ENCODE data around the gene LRRC4C.

Gene LRRC4C

DNA sequence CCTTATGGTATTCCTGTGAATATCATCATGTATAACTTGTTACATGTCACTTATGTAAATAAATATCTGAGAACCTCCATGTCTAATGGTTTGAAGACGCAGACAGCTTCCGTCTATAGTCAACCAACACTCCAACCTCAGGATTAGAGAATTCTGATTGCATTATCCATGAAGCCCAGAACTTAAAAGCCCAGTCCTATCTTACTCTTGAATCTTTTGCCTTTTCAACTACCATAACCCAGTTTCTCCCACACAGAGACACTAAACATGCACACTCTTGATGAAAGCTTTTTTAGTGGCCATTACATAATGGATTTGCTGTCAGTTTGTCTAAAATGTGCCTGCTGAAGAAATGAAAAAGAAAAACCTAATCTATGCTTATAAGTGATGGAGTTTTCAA, 1219.2 kb downstream of the LRRC4C start:
- Histone ChIP-seq H3K4me2 (ENCODE audit: low read length) (no peak overlapping the region), H3K9me3 (replicated peaks; ENCODE audit: low read length) (no peaks in the 10 kb centered on the region), H3K9ac (ENCODE audit: low read depth, low read length) (no peak overlapping the region), H3K36me3 (ENCODE audit: insufficient read depth, low read length) (no peaks in the 10 kb centered on the region), H3K4me1 (ENCODE audit: control insufficient read depth, insufficient read depth, low read length) (no peaks in the 10 kb centered on the region), H3K27me3 (ENCODE audit: control insufficient read depth, insufficient read depth, low read length) (no peaks in the 10 kb centered on the region), H3K4me3 (ENCODE audit: low read length) (no peak overlapping the region)

DNA sequence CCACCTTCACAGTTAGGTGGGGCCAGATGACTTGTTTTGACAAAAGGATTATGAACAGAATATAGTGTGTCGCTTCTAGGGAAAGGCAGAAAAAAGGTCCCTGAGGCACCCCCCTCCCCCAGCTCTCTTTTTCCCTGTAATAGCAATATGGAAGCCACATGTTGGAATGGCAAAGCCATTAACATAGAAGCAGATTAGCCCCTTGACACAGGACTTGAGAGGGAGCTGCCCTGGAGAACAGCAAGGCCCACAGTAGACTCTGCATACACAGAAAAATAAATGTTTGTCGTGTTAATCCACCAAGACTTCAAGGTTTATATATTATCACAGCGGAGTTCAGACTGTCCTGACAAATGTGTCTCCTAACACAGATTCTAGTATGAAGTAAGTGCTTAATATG, 1222.9 kb downstream of the LRRC4C start:
- Histone ChIP-seq H3K4me3 (ENCODE audit: low read length) (no peak overlapping the region), H3K4me1 (ENCODE audit: control insufficient read depth, insufficient read depth, low read length) (no peaks in the 10 kb centered on the region), H3K36me3 (ENCODE audit: insufficient read depth, low read length) (no peaks in the 10 kb centered on the region), H3K27me3 (ENCODE audit: control insufficient read depth, insufficient read depth, low read length) (no peaks in the 10 kb centered on the region), H3K4me2 (ENCODE audit: low read length) (no peak overlapping the region), H3K9me3 (replicated peaks; ENCODE audit: low read length) (no peaks in the 10 kb centered on the region), H3K9ac (ENCODE audit: low read depth, low read length) (no peak overlapping the region)

DNA sequence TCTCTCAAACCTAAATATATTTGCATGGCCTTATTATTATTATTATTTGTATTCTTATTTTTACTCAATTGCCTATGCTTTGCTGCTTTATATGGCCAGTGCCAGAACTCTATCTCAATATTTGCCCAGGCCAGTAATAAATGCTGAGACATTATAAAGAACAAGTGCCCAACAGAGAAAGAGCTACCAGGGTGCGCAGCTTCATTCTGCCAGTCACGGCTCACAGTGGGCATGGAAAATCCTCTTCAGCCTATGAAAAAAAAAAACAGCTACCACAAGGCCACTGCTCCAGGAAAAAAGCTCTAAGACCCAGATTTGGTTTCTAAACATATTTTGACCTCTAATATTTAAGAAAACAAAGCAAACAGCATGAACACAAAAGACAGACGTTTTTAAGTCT, 1223.6 kb downstream of the LRRC4C start:
- H3K9me3 ChIP-seq (replicated peaks; ENCODE audit: low read length): no peaks in the 10 kb centered on the region
- H3K27me3 ChIP-seq (ENCODE audit: control insufficient read depth, insufficient read depth, low read length): no peaks in the 10 kb centered on the region
- no peak overlapping the region for H3K9ac ChIP-seq (ENCODE audit: low read depth, low read length)
- H3K4me2 ChIP-seq (ENCODE audit: low read length): no peak overlapping the region
- no peak overlapping the region for H3K4me3 ChIP-seq (ENCODE audit: low read length)
- no peaks in the 10 kb centered on the region for H3K36me3 ChIP-seq (ENCODE audit: insufficient read depth, low read length)
- H3K4me1 ChIP-seq (ENCODE audit: control insufficient read depth, insufficient read depth, low read length): no peaks in the 10 kb centered on the region

DNA sequence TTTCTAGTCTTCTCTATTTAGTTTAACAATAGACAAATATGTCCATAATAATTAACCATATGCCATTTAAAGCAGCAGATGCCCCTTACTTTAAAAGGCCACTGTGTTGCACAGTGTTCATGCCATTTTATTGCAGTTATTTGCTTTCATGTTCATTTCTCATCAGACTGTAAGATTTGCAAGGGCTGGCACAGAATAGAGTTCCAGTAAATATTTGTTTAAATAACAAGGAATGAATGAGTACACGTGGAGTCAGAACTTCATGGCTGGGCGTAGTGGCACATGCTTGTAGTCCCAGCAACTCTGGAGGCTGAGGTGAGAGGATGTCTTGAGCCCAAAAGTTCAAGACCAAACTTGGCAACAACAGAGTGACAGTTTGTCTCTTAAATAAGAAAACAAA, 1228.6 kb downstream of the LRRC4C start:
- no peaks in the 10 kb centered on the region for H3K36me3 ChIP-seq (ENCODE audit: insufficient read depth, low read length)
- H3K27me3 ChIP-seq (ENCODE audit: control insufficient read depth, insufficient read depth, low read length): no peaks in the 10 kb centered on the region
- H3K4me3 ChIP-seq (ENCODE audit: low read length): no peak overlapping the region
- H3K9ac ChIP-seq (ENCODE audit: low read depth, low read length): no peak overlapping the region
- no peaks in the 10 kb centered on the region for H3K4me1 ChIP-seq (ENCODE audit: control insufficient read depth, insufficient read depth, low read length)
- no peak overlapping the region for H3K4me2 ChIP-seq (ENCODE audit: low read length)
- H3K9me3 ChIP-seq (replicated peaks; ENCODE audit: low read length): no peaks in the 10 kb centered on the region

DNA sequence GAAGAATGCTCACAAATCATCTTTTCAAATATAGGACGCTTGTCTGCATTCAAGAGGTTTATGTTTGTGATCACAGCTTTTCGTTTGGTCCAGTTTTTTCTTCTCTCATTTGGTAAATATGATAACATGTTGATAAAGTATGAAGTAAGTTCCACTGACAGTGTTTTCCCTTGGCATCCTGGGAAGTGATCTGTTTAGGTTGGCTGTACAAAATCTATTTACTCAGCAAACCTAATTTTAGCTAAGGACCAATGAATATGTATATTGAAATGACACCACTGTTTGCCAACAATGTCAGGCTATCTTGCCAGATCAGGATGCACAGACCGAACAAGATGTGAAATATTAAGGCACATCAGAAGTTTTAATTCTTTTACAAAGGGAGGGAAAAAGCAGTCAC, 1230.8 kb downstream of the LRRC4C start:
- Histone ChIP-seq H3K27me3 (ENCODE audit: control insufficient read depth, insufficient read depth, low read length) (no peaks in the 10 kb centered on the region), H3K9me3 (replicated peaks; ENCODE audit: low read length) (no peaks in the 10 kb centered on the region)

DNA sequence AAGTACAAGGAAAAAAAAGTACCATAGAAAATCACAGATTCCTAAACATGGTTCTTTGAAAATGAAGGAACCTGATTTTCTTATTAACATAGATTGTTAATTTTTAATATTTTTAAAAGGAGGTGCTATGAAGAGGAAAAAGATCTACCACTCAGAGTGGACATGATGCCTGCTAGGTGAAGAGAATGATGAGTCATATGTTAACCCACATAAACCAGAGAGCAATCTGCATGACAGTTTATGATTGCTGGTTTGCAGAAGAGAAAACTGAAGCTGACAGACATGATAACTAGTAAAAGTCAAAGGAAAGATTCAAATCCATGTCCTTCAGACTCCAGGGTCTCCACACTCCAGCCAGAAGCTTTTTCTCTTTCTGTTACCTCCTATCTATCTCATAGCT, 1231.7 kb downstream of the LRRC4C start:
- H3K9me3 ChIP-seq (replicated peaks; ENCODE audit: low read length): no peaks in the 10 kb centered on the region
- no peak overlapping the region for H3K4me2 ChIP-seq (ENCODE audit: low read length)
- no peaks in the 10 kb centered on the region for H3K36me3 ChIP-seq (ENCODE audit: insufficient read depth, low read length)
- no peak overlapping the region for H3K9ac ChIP-seq (ENCODE audit: low read depth, low read length)
- H3K27me3 ChIP-seq (ENCODE audit: control insufficient read depth, insufficient read depth, low read length): no peaks in the 10 kb centered on the region
- H3K4me1 ChIP-seq (ENCODE audit: control insufficient read depth, insufficient read depth, low read length): no peaks in the 10 kb centered on the region
- H3K4me3 ChIP-seq (ENCODE audit: low read length): no peak overlapping the region

More for the DNA sequence above, 1230.8 kb downstream of the LRRC4C start:
- H3K9ac ChIP-seq (ENCODE audit: low read depth, low read length): no peak overlapping the region
- no peaks in the 10 kb centered on the region for H3K36me3 ChIP-seq (ENCODE audit: insufficient read depth, low read length)
- H3K4me1 ChIP-seq (ENCODE audit: control insufficient read depth, insufficient read depth, low read length): no peaks in the 10 kb centered on the region
- H3K4me2 ChIP-seq (ENCODE audit: low read length): no peak overlapping the region
- H3K4me3 ChIP-seq (ENCODE audit: low read length): no peak overlapping the region

DNA sequence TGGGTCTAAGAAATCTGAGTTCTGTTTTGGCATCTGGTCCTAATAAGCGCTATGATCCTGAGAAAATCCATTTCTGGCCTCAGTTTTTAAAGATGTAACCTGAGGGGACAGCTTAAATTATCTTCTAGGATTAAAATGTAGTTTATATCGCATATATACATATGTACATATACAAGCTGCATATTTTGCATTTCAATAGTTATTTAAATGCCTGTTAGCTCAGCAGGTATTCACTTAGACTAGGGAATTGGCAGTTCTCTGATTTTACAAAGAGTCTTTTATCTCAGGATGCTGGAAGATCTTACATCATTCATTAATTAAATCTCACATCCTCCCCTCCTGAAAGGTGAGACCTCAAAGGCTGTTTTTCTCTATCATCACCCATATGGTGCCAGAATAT, 1232.8 kb downstream of the LRRC4C start:
- H3K9me3 ChIP-seq (replicated peaks; ENCODE audit: low read length): no peaks in the 10 kb centered on the region
- no peaks in the 10 kb centered on the region for H3K4me1 ChIP-seq (ENCODE audit: control insufficient read depth, insufficient read depth, low read length)
- no peak overlapping the region for H3K4me2 ChIP-seq (ENCODE audit: low read length)
- H3K4me3 ChIP-seq (ENCODE audit: low read length): no peak overlapping the region
- no peaks in the 10 kb centered on the region for H3K36me3 ChIP-seq (ENCODE audit: insufficient read depth, low read length)
- H3K27me3 ChIP-seq (ENCODE audit: control insufficient read depth, insufficient read depth, low read length): no peaks in the 10 kb centered on the region
- H3K9ac ChIP-seq (ENCODE audit: low read depth, low read length): no peak overlapping the region

DNA sequence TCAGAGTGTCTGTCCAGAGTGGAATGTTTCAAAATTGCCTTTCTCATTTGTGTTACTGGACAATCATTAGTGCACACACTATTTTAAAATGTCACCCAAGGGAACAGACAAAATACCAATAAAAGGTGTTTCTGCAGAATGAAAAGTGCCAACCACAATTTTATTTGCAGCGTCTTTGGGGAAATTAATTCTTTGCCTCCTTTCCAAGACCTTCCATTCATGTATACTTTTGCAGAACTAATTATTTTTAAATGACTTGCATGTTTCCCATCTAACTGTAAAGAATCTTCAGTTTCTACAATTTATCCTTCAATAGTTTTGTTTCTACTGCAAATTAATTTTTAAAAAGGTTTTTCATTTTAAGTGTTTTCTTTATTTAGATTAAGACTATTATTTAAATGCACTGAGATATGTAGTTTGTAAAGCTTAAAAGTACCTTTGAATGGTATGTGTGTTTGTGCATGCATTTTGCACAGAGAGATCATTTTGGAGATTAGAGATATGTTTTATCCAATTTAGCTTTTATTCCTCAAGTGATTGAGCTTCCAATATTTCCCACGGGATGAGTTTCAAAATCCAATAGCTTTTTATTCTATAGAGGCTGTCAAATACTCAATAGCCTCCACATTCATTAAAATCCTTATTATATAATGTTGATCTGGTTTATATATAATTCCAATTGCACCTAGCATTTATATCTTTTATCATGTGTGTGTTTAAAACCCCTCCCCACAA, 1235.7 kb downstream of the LRRC4C start:
- Histone ChIP-seq H3K4me3 (ENCODE audit: low read length) (no peak overlapping the region), H3K4me2 (ENCODE audit: low read length) (no peak overlapping the region), H3K27me3 (ENCODE audit: control insufficient read depth, insufficient read depth, low read length) (no peaks in the 10 kb centered on the region), H3K9ac (ENCODE audit: low read depth, low read length) (no peak overlapping the region), H3K4me1 (ENCODE audit: control insufficient read depth, insufficient read depth, low read length) (no peaks in the 10 kb centered on the region), H3K36me3 (ENCODE audit: insufficient read depth, low read length) (no peaks in the 10 kb centered on the region), H3K9me3 (replicated peaks; ENCODE audit: low read length) (no peaks in the 10 kb centered on the region)

DNA sequence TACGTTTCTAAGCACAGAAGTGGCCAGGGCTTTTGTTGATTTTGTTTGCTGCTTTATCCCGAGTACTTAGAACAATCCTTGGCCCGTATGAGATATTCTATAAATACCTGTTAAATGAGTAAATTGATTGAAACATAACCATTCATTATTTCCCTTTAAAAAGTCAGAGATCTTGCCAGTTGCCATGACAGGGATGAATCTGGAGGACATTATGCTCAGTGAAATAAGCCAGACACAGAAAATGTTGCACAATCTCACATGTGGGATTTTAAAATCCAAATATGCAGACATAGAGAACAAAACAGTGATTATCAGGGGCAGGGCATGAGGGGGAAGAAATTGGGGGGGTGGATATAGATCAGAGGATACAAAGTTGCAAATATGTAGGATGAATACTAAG, 1240.1 kb downstream of the LRRC4C start:
- H3K4me3 ChIP-seq (ENCODE audit: low read length): no peak overlapping the region

DNA sequence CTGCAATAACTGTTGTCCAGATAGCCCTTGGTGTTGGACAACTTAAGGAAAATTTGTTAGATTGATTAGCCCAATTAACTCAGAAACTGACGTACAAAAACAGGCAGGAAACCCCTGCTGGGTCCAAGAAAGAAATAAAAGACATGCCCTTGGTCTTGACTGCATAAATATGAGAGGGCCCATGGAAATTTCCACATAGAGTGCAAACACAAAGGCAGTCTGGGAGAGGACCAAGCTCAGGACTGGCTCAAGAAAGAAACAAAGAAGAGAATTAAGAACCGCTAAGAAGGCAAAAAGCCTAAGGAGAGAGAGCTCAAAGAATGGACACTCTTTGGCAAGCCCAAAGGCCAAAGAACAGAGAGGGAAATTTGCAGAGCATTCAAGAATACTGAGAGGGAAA, 1243.9 kb downstream of the LRRC4C start:
- Histone ChIP-seq H3K36me3 (ENCODE audit: insufficient read depth, low read length) (no peaks in the 10 kb centered on the region), H3K4me1 (ENCODE audit: control insufficient read depth, insufficient read depth, low read length) (no peaks in the 10 kb centered on the region), H3K9ac (ENCODE audit: low read depth, low read length) (no peak overlapping the region), H3K9me3 (replicated peaks; ENCODE audit: low read length) (peaks cover 3% of the 10 kb centered on the region), H3K4me2 (ENCODE audit: low read length) (no peak overlapping the region), H3K27me3 (ENCODE audit: control insufficient read depth, insufficient read depth, low read length) (no peaks in the 10 kb centered on the region), H3K4me3 (ENCODE audit: low read length) (no peak overlapping the region)

More for the DNA sequence above, 1240.1 kb downstream of the LRRC4C start:
- no peak overlapping the region for H3K4me2 ChIP-seq (ENCODE audit: low read length)
- H3K9ac ChIP-seq (ENCODE audit: low read depth, low read length): no peak overlapping the region
- H3K4me1 ChIP-seq (ENCODE audit: control insufficient read depth, insufficient read depth, low read length): no peaks in the 10 kb centered on the region
- peaks cover 3% of the 10 kb centered on the region for H3K9me3 ChIP-seq (replicated peaks; ENCODE audit: low read length)
- H3K36me3 ChIP-seq (ENCODE audit: insufficient read depth, low read length): no peaks in the 10 kb centered on the region
- H3K27me3 ChIP-seq (ENCODE audit: control insufficient read depth, insufficient read depth, low read length): no peaks in the 10 kb centered on the region

DNA sequence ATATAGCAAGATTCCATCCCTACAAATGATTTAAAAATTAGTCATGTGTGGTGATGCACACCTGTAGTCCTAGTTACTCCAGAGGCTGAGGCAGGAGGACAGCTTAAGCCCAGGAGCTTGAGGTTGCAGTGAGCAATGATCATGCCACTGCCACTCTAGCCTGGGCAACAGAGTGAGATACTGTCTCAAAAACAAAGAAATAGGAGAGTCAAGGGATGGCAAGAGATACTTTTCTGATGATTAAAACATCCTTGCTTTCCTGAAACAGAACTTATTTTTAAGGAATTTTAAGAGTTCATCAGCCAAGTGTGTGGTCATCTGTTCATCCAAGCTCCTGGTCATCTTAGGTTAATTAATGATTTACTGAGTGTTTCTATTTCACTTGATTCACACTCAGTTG, 1252.0 kb downstream of the LRRC4C start:
- no peaks in the 10 kb centered on the region for H3K27me3 ChIP-seq (ENCODE audit: control insufficient read depth, insufficient read depth, low read length)
- no peak overlapping the region for H3K4me3 ChIP-seq (ENCODE audit: low read length)
- no peak overlapping the region for H3K9ac ChIP-seq (ENCODE audit: low read depth, low read length)
- peaks cover 2% of the 10 kb centered on the region for H3K9me3 ChIP-seq (replicated peaks; ENCODE audit: low read length)
- H3K4me2 ChIP-seq (ENCODE audit: low read length): no peak overlapping the region
- H3K4me1 ChIP-seq (ENCODE audit: control insufficient read depth, insufficient read depth, low read length): no peaks in the 10 kb centered on the region
- H3K36me3 ChIP-seq (ENCODE audit: insufficient read depth, low read length): no peaks in the 10 kb centered on the region

DNA sequence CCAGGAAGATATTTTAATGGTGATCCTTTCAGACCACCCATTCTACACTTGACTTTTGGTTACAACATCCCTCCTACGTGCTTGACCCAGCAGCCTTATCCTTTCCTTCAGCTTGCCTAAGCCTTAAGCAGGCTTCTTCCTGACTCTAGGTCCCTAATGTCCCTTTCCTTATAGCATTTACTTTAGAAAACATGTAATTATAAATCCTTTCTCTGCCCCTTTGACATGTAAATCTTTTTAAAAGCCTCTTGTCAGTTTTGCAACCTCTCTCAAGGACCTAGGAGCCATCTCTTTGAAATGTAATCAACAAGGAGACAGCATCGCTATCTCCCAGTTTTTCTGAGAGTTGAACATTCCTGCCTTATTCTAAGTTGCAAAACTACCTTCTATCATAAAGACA, 1255.2 kb downstream of the LRRC4C start:
- H3K4me2 ChIP-seq (ENCODE audit: low read length): no peak overlapping the region
- no peaks in the 10 kb centered on the region for H3K4me1 ChIP-seq (ENCODE audit: control insufficient read depth, insufficient read depth, low read length)
- peaks cover 10% of the 10 kb centered on the region for H3K9me3 ChIP-seq (replicated peaks; ENCODE audit: low read length)
- H3K36me3 ChIP-seq (ENCODE audit: insufficient read depth, low read length): no peaks in the 10 kb centered on the region
- H3K9ac ChIP-seq (ENCODE audit: low read depth, low read length): no peak overlapping the region
- no peaks in the 10 kb centered on the region for H3K27me3 ChIP-seq (ENCODE audit: control insufficient read depth, insufficient read depth, low read length)
- H3K4me3 ChIP-seq (ENCODE audit: low read length): no peak overlapping the region

All from skeletal muscle satellite cell (primary cell).